Measurements from ENCODE around the gene NCAPD2.
"Not testable (repeated sequence)": the region's sequence is repeated elsewhere in the genome, so short reads cannot be mapped to it uniquely, and the experiment has no call there.

Gene NCAPD2

GRCh38 chr12:6466751-6467150, 27.2 kb upstream of the NCAPD2 start:
- not testable (repeated sequence) for H3K27me3 ChIP-seq (ENCODE audit: insufficient read depth, low read length); H3K9me3 ChIP-seq (ENCODE audit: insufficient read depth, low read depth, low read length); H3K9ac ChIP-seq (ENCODE audit: low read depth, low read length); H3K27ac ChIP-seq (ENCODE audit: low read depth, low read length); H3K4me3 ChIP-seq (ENCODE audit: low read length); H3K4me1 ChIP-seq (ENCODE audit: insufficient read depth, low read length)
- 80% methylated on average over 4 of the region's 4 CpGs for WGBS
- peaks cover 40% of the 10 kb centered on the region for H3K36me3 ChIP-seq (ENCODE audit: insufficient read depth, low read length)

GRCh38 chr12:6467571-6468282, 26.2 kb upstream of the NCAPD2 start:
- not testable (repeated sequence) for H3K4me3 ChIP-seq (ENCODE audit: low read length); H3K27ac ChIP-seq (ENCODE audit: low read depth, low read length); H3K9me3 ChIP-seq (ENCODE audit: insufficient read depth, low read depth, low read length); H3K27me3 ChIP-seq (ENCODE audit: insufficient read depth, low read length); H3K4me1 ChIP-seq (ENCODE audit: insufficient read depth, low read length); H3K9ac ChIP-seq (ENCODE audit: low read depth, low read length)
- peaks cover 31% of the 10 kb centered on the region for H3K36me3 ChIP-seq (ENCODE audit: insufficient read depth, low read length)
- WGBS, result 94% methylated on average over 9 of the region's 9 CpGs

- Histone ChIP-seq H3K4me1 (ENCODE audit: insufficient read depth, low read length) (peaks cover 5% of the 10 kb centered on the region; the same call in 1 of the 2 replicates), H3K9ac (ENCODE audit: low read depth, low read length) (no peak overlapping the region), H3K4me3 (ENCODE audit: low read length) (no peak overlapping the region), H3K36me3 (ENCODE audit: insufficient read depth, low read length) (peaks cover 26% of the 10 kb centered on the region), H3K27me3 (ENCODE audit: insufficient read depth, low read length) (no peaks in the 10 kb centered on the region), H3K27ac (ENCODE audit: low read depth, low read length) (no peak overlapping the region), H3K9me3 (ENCODE audit: insufficient read depth, low read depth, low read length) (no peaks in the 10 kb centered on the region)
Observed at GRCh38 chr12:6468283-6468575, 25.7 kb upstream of the NCAPD2 start.

GRCh38 chr12:6469092-6469491, 24.8 kb upstream of the NCAPD2 start:
- no peaks in the 10 kb centered on the region for H3K27me3 ChIP-seq (ENCODE audit: insufficient read depth, low read length)
- peaks cover 5% of the 10 kb centered on the region; the same call in 1 of the 2 replicates for H3K4me1 ChIP-seq (ENCODE audit: insufficient read depth, low read length)
- 0 out of 2 replicates have a peak overlapping the region, but pooled peaks have one; percentile 75 for H3K4me3 ChIP-seq (ENCODE audit: low read length)
- H3K27ac ChIP-seq (ENCODE audit: low read depth, low read length), result no peak overlapping the region
- 95% methylated on average over 5 of the region's 6 CpGs for WGBS
- H3K9ac ChIP-seq (ENCODE audit: low read depth, low read length), result no peak overlapping the region
- H3K9me3 ChIP-seq (ENCODE audit: insufficient read depth, low read depth, low read length), result no peaks in the 10 kb centered on the region
- H3K36me3 ChIP-seq (ENCODE audit: insufficient read depth, low read length), result peaks cover 17% of the 10 kb centered on the region

GRCh38 chr12:6469609-6470374, 24.1 kb upstream of the NCAPD2 start:
- Histone ChIP-seq H3K27ac (ENCODE audit: low read depth, low read length) (peak overlapping the region; percentile 64), H3K36me3 (ENCODE audit: insufficient read depth, low read length) (peaks cover 10% of the 10 kb centered on the region), H3K4me3 (ENCODE audit: low read length) (peak overlapping the region; percentile 75), H3K4me1 (ENCODE audit: insufficient read depth, low read length) (peaks cover 5% of the 10 kb centered on the region; the same call in 1 of the 2 replicates), H3K9ac (ENCODE audit: low read depth, low read length) (peak overlapping the region; percentile 76), H3K27me3 (ENCODE audit: insufficient read depth, low read length) (no peaks in the 10 kb centered on the region), H3K9me3 (ENCODE audit: insufficient read depth, low read depth, low read length) (no peaks in the 10 kb centered on the region)
- WGBS, result 24% methylated on average over 16 of the region's 16 CpGs

GRCh38 chr12:6470375-6471163, 23.3 kb upstream of the NCAPD2 start, which contains the start of gene VAMP1:
Gene VAMP1 (minus strand): TSS chr12:6470677. CDS start chr12:6470531, 146 bp downstream.
- Histone ChIP-seq H3K27ac (ENCODE audit: low read depth, low read length) (peak within 1 kb of the TSS; percentile 89), H3K4me3 (ENCODE audit: low read length) (peak within 1 kb of the TSS; percentile 75), H3K27me3 (ENCODE audit: insufficient read depth, low read length) (no peaks in the 10 kb centered on the region), H3K36me3 (ENCODE audit: insufficient read depth, low read length) (peaks cover 7% of the 10 kb centered on the region; the same call in 1 of the 2 replicates), H3K4me1 (ENCODE audit: insufficient read depth, low read length) (peaks cover 5% of the 10 kb centered on the region; the same call in 1 of the 2 replicates), H3K9ac (ENCODE audit: low read depth, low read length) (peak within 1 kb of the TSS; percentile 76), H3K9me3 (ENCODE audit: insufficient read depth, low read depth, low read length) (no peaks in the 10 kb centered on the region)
- WGBS, result under 1% methylated on average over 69 of the region's 69 CpGs

- H3K9me3 ChIP-seq (ENCODE audit: insufficient read depth, low read depth, low read length), result peaks cover 6% of the 10 kb centered on the region; the same call in 1 of the 2 replicates
- 0 out of 2 replicates have a peak, but pooled peaks cover 3% of the 10 kb centered on the region for H3K36me3 ChIP-seq (ENCODE audit: insufficient read depth, low read length)
- no peak overlapping the region for H3K9ac ChIP-seq (ENCODE audit: low read depth, low read length)
- WGBS, result 94% methylated on average over 1 of the region's 1 CpG
- no peaks in the 10 kb centered on the region for H3K27me3 ChIP-seq (ENCODE audit: insufficient read depth, low read length)
- no peak overlapping the region for H3K27ac ChIP-seq (ENCODE audit: low read depth, low read length)
- H3K4me1 ChIP-seq (ENCODE audit: insufficient read depth, low read length), result peaks cover 5% of the 10 kb centered on the region; the same call in 1 of the 2 replicates
- H3K4me3 ChIP-seq (ENCODE audit: low read length), result no peak overlapping the region
Observed at GRCh38 chr12:6471989-6472360, 21.9 kb upstream of the NCAPD2 start.

GRCh38 chr12:6472491-6472890, 21.4 kb upstream of the NCAPD2 start:
- Histone ChIP-seq H3K27ac (ENCODE audit: low read depth, low read length) (no peak overlapping the region), H3K27me3 (ENCODE audit: insufficient read depth, low read length) (no peaks in the 10 kb centered on the region), H3K4me1 (ENCODE audit: insufficient read depth, low read length) (peaks cover 5% of the 10 kb centered on the region; the same call in 1 of the 2 replicates), H3K36me3 (ENCODE audit: insufficient read depth, low read length) (0 out of 2 replicates have a peak, but pooled peaks cover 3% of the 10 kb centered on the region), H3K9me3 (ENCODE audit: insufficient read depth, low read depth, low read length) (peaks cover 6% of the 10 kb centered on the region; the same call in 1 of the 2 replicates), H3K4me3 (ENCODE audit: low read length) (no peak overlapping the region), H3K9ac (ENCODE audit: low read depth, low read length) (no peak overlapping the region)
- WGBS, result 96% methylated on average over 11 of the region's 11 CpGs

GRCh38 chr12:6475233-6475975, 18.5 kb upstream of the NCAPD2 start:
- not testable (repeated sequence) for H3K4me1 ChIP-seq (ENCODE audit: insufficient read depth, low read length)

GRCh38 chr12:6476489-6476888, 17.4 kb upstream of the NCAPD2 start:
- Histone ChIP-seq H3K9ac (ENCODE audit: low read depth, low read length) (no peak overlapping the region), H3K27ac (ENCODE audit: low read depth, low read length) (no peak overlapping the region)
- WGBS, result 93% methylated on average over 3 of the region's 3 CpGs

More at GRCh38 chr12:6475233-6475975, 18.5 kb upstream of the NCAPD2 start:
- not testable (repeated sequence) for H3K27ac ChIP-seq (ENCODE audit: low read depth, low read length); H3K9me3 ChIP-seq (ENCODE audit: insufficient read depth, low read depth, low read length); H3K4me3 ChIP-seq (ENCODE audit: low read length); H3K36me3 ChIP-seq (ENCODE audit: insufficient read depth, low read length); H3K9ac ChIP-seq (ENCODE audit: low read depth, low read length); H3K27me3 ChIP-seq (ENCODE audit: insufficient read depth, low read length)
- 95% methylated on average over 44 of the region's 48 CpGs for WGBS

More at GRCh38 chr12:6476489-6476888, 17.4 kb upstream of the NCAPD2 start:
- no peaks in the 10 kb centered on the region for H3K36me3 ChIP-seq (ENCODE audit: insufficient read depth, low read length)
- no peaks in the 10 kb centered on the region for H3K4me1 ChIP-seq (ENCODE audit: insufficient read depth, low read length)
- peaks cover 6% of the 10 kb centered on the region; the same call in 1 of the 2 replicates for H3K9me3 ChIP-seq (ENCODE audit: insufficient read depth, low read depth, low read length)
- H3K4me3 ChIP-seq (ENCODE audit: low read length), result no peak overlapping the region
- no peaks in the 10 kb centered on the region; the same call in 1 of the 2 replicates for H3K27me3 ChIP-seq (ENCODE audit: insufficient read depth, low read length)

All from HUES64 (cell line).